Measurements from ENCODE around the gene PRCP.

PRCP gene

DNA sequence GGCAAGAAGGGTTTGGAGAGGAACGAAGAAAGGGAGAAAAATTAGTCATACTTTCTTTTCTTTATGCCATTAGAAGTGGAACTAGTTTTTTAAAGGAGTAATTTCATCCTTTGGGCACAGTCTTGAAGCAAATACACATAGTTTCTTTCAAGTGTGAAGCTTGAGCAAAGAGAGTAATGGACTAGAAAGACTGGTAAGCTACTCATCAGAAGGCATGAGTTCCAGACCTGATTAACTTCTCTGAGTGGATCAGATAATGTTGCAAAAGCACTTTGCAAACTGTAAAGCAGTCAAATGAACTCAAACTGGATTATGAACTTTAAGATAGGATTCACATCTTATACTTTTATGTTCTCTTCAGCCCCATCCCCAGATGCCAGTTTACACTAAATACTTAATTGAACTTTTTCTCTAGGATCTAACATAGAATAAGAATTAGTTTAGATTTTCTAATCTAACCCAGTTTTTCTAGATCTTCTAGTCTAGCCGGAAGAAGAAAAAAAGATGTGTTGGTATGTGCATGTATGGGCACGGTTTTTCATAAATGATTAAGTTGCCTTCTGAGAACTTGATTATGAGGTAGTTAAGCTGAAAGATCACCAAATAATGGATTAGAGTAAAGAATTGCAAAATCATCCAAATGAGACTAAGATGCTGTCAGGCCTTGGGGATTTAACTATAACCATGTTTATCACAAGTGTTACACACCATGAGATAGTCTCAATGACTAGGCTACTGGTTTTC lies 3.8 kb upstream of the PRCP start:
- no peak for TF ChIP-seq REST (IDR thresholded peaks at IDR 0.05; ENCODE audit: insufficient read depth in 1 of 2, low read depth in 2 of 2, low read length in 2 of 2)

DNA sequence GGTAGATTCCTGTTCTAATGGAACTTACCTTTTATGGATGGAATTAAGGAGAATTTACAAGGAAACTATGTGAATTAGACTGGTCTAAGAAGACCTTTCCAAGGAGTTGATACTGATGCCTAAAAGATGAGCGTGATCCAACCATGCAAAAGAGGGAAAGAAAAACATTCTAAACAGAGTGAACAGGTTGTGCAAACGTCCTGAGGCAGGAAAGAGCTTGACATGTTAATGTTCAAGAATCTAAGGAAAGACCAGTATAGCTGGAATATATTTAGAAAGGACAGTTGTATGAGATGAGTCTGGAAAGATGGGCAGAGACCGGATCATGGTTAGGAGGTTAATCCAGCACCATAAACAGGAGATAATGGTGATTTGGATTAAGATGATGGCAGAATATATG lies 2.6 kb upstream of the PRCP start:
- TF ChIP-seq FOXP2 (optimal IDR thresholded peaks at IDR 0.05; ENCODE audit: borderline replicate concordance, extremely low read depth, extremely low read length, insufficient read depth) (no peak), SIN3A (IDR thresholded peaks at IDR 0.05; ENCODE audit: borderline replicate concordance, insufficient read depth, low read length) (no peak), TAF1 (IDR thresholded peaks at IDR 0.05; ENCODE audit: borderline replicate concordance, insufficient read depth, low read length) (no peak), REST (IDR thresholded peaks at IDR 0.05; ENCODE audit: insufficient read depth in 1 of 2, low read depth in 2 of 2, low read length in 2 of 2) (no peak), POLR2AphosphoS5 (IDR thresholded peaks at IDR 0.05; ENCODE audit: low read depth, low read length) (no peak)

GRCh38 chr11:82901922-82902485 lies 1.8 kb upstream of the PRCP start:
- TF ChIP-seq POLR2AphosphoS5 (IDR thresholded peaks at IDR 0.05; ENCODE audit: low read depth, low read length) (no peak), FOXP2 (optimal IDR thresholded peaks at IDR 0.05; ENCODE audit: borderline replicate concordance, extremely low read depth, extremely low read length, insufficient read depth) (no peak), TAF1 (IDR thresholded peaks at IDR 0.05; ENCODE audit: borderline replicate concordance, insufficient read depth, low read length) (no peak), SIN3A (IDR thresholded peaks at IDR 0.05; ENCODE audit: borderline replicate concordance, insufficient read depth, low read length) (no peak), REST (IDR thresholded peaks at IDR 0.05; ENCODE audit: insufficient read depth in 1 of 2, low read depth in 2 of 2, low read length in 2 of 2) (no peak)

- TF ChIP-seq REST (IDR thresholded peaks at IDR 0.05; ENCODE audit: insufficient read depth in 1 of 2, low read depth in 2 of 2, low read length in 2 of 2) = no peak
- peak; percentile 95 for TF ChIP-seq SIN3A (IDR thresholded peaks at IDR 0.05; ENCODE audit: borderline replicate concordance, insufficient read depth, low read length)
- TF ChIP-seq TAF1 (IDR thresholded peaks at IDR 0.05; ENCODE audit: borderline replicate concordance, insufficient read depth, low read length) = 0 out of 2 replicates have a peak, but pooled peaks have one; percentile 75
- TF ChIP-seq FOXP2 (optimal IDR thresholded peaks at IDR 0.05; ENCODE audit: borderline replicate concordance, extremely low read depth, extremely low read length, insufficient read depth) = no peak
- peak; percentile 90 for TF ChIP-seq POLR2AphosphoS5 (IDR thresholded peaks at IDR 0.05; ENCODE audit: low read depth, low read length)
Observed at GRCh38 chr11:82901165-82901921, 1.1 kb upstream of the PRCP start, which contains the start of gene DDIAS. Gene DDIAS (plus strand): TSS chr11:82901736. CDS start chr11:82914739, 13,003 bp downstream.
